ENCODE data around the gene CLASP1. TPM values are rescaled to one million over a fixed set of nuclear protein-coding genes. Genes with fewer than 3 reads are reported as not detected.

The CLASP1 gene
- total RNA-seq, 1 experiment from 2014 or later: 49.2 TPM

Other genes with a start within 250 kb of the CLASP1 start
- gene RNU4ATAC, start 118.6 kb downstream of the CLASP1 start, total RNA-seq (2021; ENCODE audit: unreplicated experiment): not detected
- gene NIFK, start 87.4 kb upstream of the CLASP1 start, total RNA-seq (2021; ENCODE audit: unreplicated experiment): 84.5 TPM
- 96.0 TPM for gene TSN, start 106.2 kb upstream of the CLASP1 start, total RNA-seq (2021; ENCODE audit: unreplicated experiment)